PC-3 (cell line): ENCODE data around the gene MRRF.

Source experiments
- CTCF ChIP-seq: fragments of 300-600 bp; sonication (generic); conservative IDR thresholded peaks from 2 replicates; pipeline ENCODE4 v1.5.1; 2017; ENCODE audit warnings: antibody characterized with exemption, low read depth, mild to moderate bottlenecking, low read length
- EZH2 ChIP-seq: fragments of 300-600 bp; sonication (generic); IDR thresholded peaks from one replicate; pipeline ENCODE4 v1.6.1; 2017; ENCODE audit warnings: antibody characterized with exemption, mild to moderate bottlenecking, low read length; ENCODE audit not compliant: unreplicated experiment
- EZH2phosphoT487 ChIP-seq: fragments of 300-600 bp; sonication (generic); IDR thresholded peaks from 2 replicates; pipeline ENCODE4 v1.6.1; 2018; ENCODE audit warnings: mild to moderate bottlenecking, antibody characterized with exemption, low read length, borderline replicate concordance

GRCh38 chr9:122338994-122339393 is 74.3 kb downstream of the MRRF start:
- TF ChIP-seq CTCF (no peak), EZH2phosphoT487 (no peak), EZH2 (no peak)
